Fibroblast of skin of abdomen (primary cell): ENCODE measurements around the gene CLIC5.
A peak's percentile ranks its signal among the peaks of the same experiment; 100 is the strongest.

Experiments used
- DNase-seq: peaks from one replicate; pipeline ENCODE4 v3.0.0-alpha.2; 2013

Gene CLIC5

GRCh38 chr6:45892196-45892595 lies 123.5 kb downstream of the CLIC5 start:
- DNase-seq: no peak

GRCh38 chr6:45886776-45887175 lies 128.9 kb downstream of the CLIC5 start:
- DNase-seq: no peak

- DNase-seq: no peak
Observed at GRCh38 chr6:45884336-45884735, 131.3 kb downstream of the CLIC5 start.

DNA sequence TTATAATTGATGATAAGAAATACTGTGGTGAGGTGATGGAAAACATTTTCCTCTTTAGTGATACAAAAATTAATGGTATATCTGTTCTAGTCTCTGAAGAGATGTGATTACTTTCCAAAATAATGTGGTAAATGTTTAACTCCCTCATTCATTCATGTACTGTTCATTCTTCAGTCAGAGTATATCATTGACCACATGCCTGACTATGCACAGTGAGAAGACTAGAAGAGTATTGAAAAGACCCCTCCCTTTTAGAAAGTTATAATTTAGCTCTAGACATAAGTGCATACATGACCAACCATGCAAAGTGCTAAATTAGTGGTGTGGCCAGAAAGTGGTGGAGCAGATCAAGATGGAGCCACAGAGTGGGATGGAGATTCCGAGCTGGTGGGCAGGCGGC lies 133.0 kb downstream of the CLIC5 start:
- no peak for DNase-seq

- DNase-seq: no peak
Observed at GRCh38 chr6:45881705-45882467, 133.8 kb downstream of the CLIC5 start.

DNA sequence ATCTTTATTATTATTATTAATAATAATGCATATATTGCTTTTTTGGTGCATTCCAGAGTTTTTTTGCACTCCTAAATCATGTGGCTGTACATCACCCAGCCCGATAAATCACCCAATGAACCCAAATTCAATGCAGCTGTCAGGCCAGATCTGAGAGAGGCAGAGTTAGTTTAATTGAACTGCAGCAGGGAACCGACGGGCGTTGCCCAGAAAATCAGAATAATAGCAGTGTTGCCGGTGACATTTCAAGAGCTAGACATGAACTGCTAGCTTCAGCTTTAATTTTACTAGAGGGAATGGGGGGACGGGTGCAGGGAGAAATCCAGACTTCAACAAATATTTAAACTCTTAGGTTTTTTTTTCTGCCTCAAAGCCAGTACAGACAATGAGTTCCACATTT lies 135.0 kb downstream of the CLIC5 start:
- no peak for DNase-seq

- DNase-seq: peak; percentile 51
Observed at GRCh38 chr6:45880159-45880558, 135.5 kb downstream of the CLIC5 start.

DNA sequence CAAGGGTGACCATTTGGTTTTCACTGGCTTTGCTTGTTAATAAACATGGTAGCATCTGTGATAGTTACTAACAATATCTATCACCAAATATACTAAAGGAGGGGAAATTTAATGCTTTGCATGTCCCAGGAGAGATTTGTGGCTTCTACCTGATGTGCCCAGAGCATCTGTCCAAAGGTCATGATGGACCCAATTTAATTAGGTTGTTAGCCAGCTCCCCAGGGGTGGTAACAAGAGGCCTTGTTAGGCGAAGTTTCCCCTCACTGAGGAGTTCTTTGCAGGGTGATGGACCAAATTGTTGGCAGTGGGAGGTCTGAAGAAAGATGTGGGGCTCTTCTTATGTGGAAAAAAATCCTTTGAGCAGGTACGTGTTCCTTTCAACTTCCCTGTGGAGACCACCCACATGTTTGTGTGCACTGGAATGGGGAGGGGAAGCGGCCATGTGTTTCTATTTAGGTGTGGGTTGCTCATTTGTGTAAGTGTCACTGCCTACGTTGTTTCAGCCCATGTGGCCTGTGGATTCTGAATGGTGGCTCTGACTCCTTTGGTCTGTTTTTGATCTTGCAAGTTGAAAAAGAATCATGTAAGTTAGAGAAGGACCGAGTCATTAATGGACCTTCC lies 137.6 kb downstream of the CLIC5 start:
- DNase-seq: no peak

DNA sequence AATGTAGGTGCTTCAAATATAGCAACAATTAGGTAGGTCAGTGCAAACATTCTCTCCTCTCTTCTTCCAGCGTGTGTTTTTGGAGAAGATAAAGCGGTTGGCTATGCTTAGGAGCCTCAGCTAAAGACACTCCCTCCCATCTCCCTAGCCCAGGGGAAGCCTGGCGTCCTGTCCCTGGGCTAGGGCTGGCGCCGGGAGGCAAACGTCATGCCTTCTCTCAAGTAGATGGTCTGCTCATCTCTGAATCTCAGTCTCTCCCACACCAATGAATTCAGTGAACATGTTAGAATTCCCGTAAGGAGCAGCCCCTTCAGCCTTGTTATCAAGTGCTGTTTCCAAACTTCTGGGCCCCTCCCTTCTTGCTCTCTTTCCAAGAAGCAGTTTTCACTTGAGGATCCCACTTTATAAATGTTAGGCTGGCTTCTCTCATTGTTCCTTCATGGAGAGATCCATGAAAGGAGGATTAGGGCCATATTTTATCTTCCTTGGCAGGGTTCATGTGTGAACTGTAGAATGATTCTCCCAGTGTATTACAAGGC lies 142.8 kb downstream of the CLIC5 start:
- DNase-seq: no peak

DNA sequence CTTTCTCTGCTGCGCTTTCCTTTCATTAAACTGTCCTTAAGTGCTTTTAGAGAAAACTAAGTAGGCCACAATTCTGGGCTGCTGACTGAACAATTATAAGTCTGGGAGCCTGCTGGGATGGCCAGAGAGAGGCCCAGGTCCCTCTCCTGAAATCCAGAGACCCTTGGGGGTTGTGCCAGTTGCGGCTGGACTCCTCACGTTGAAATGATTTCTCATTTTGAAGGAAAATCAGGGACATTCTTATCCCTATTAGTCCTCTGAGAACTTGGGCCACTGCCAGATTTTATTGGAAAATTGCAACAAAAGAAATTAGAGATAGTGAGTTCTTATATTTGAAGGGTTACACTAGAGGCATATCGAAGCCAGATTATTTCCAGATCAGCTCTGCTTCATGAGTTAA lies 145.1 kb downstream of the CLIC5 start:
- DNase-seq: peak; percentile 24

DNA sequence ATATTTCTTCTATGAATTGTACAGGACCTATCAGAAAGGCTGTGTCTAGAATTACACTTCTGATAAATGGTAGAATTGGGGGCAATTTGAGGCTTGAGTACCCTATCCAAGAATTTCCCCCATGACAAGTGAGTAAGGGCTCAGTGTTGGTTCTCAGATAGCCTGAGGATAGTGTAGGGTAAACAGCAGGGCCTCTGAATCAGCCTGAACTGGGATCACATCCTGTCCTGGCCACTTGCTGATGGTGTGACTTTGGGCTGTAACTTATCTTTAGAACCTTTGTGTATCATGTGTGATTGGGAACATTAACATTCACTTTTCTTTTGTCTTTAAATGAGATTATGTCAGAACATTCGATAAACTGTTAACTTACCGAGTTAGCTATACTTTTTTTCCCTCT lies 151.0 kb downstream of the CLIC5 start:
- no peak for DNase-seq

DNA sequence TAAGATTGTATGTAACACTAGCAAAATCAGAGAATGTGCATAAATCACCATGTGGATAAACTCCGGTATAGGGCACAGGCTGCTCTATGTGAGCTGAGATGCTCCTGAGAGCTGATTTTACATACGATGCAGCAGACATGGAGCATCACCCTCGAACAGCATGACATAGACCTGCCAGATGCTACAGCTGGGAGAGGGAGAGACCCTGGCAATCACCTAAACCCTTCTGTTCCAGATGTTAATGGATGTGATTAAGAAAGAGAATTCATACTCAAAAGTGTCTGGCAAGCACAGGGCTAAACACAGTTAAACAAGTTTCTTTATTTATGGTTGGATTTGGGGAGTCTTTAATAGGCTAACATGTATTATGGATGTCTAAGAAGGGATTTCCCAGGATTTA lies 157.0 kb downstream of the CLIC5 start:
- no peak for DNase-seq

- DNase-seq: no peak
Observed at GRCh38 chr6:45857827-45858226, 157.8 kb downstream of the CLIC5 start.

GRCh38 chr6:45855642-45856394 lies 159.8 kb downstream of the CLIC5 start:
- no peak for DNase-seq

DNA sequence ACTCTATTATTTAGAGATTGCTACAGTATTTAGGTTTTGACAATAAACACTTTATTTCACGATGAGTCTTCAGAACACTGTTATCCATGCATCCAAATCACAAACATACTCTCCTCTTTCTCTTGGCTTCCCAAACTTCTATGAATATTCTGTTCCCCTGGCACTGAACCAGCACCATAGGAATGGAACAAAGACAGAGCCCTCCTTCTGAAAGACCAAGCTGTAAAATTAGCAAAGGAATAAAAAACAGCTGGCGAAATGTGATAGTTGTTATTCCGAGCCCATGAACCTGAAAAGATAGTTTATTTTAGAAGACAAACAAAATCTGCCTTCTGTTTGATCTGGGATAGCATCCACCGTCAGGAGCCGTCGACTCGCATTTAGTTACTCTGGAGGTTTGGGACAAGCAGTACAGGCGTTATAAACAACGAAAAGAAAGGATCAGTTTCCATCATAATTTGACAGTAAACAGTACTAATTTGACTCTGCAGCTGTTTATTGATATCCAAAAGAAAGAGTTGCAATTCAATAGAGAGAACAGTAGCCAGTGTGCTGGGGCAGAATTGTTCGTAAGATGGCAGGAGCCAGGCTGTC lies 161.4 kb downstream of the CLIC5 start:
- no peak for DNase-seq

DNA sequence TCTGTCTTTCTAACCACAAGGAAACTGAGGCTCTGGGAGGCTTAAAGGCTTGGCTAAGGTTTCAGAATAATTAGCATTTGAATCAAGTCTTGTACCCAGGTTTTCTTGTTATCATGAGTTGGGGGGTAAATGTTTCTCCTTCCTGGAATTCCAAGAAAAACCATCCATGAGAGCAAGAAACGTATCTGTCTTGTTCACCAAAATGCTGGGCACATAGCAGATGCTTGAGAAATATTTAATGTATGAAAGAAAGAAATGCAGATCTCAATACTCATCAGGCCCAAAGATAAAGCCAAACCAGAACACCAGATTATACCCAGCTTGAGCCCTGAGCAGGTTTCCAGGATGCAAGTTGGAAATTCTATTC lies 164.6 kb downstream of the CLIC5 start:
- DNase-seq: no peak

DNA sequence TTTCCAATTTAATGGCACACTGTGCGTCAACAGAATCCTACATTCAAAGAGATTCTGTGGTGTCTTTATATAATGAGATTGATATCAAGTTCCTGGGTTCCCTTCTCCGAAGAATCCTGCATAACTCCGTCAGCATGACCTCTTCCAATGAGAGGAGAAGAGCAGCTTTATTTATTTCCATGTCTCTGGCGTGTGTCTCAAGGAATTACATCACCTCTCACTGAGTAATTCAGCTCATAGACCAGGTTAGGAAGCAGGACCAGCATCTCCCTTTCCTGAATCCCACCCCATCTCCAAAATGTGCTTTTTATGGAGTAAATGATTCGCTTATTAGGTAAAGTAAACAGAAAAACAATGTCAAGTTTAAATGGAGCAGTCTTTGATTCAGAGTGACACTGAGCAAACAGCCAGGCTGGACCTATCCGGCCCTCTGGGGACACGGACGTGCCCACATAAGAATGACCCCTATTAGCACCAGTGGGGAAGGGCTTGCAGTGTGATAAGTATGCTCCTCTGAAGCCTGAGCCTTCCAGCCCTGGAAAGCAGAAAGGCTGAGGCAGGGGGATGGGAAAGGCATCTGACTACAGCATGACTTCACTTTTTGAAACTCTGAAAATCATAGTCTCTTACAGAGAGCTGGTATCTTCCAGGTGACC lies 165.2 kb downstream of the CLIC5 start:
- peak; percentile 39 for DNase-seq

DNA sequence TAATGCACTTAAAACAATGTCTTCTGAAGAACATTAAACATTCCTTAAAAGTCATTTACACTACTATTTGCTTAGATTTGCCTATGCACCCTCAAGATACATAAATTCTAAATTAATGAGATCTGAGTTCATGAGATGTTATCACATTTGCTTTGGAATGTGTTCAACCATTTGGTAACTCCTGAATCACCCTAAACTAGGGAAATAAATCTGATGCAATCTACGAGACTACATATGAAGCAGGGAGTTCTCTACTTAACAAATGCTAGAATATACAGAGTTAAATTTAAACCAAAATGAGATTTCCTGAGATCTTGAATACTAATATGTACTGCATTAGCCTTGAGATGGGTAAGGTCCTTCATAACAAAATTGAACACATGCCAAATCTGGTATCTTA lies 170.1 kb downstream of the CLIC5 start:
- peak; percentile 84 for DNase-seq

- no peak for DNase-seq
Observed at GRCh38 chr6:45844986-45845385, 170.7 kb downstream of the CLIC5 start.

DNA sequence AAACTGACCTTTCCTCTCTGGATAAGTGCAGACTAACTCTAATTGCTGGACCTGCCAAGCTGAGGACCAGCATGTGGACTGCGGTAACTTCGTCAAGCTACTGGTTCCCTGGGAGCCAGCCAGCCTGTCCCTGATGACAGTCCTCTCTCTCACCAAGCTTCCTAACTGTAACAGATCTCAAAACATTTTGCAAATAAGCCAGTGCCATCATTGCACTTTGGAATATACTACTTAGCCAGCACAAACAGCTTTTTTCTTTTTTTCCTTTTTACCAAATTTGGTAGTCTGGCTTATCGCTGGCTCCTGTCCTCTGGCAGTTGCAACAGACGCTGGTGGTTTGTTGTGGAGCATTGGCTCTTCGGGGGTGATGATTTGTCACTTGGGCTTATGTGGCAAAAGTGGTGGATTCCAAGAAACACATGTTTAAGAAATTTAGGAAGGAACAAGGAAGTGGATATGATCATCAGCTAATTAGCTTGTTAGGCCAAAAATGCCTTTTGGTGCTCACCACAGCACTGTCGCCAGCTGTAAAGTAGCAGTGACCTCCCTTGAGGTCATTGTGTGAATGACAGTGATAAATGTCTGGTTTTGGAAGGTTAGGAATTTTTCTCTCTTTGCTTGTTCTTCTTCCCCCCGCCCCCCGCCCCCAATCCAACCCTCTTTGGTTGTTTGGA lies 171.7 kb downstream of the CLIC5 start:
- peak; percentile 85 for DNase-seq

GRCh38 chr6:45841062-45841461 lies 174.6 kb downstream of the CLIC5 start:
- DNase-seq: no peak

DNA sequence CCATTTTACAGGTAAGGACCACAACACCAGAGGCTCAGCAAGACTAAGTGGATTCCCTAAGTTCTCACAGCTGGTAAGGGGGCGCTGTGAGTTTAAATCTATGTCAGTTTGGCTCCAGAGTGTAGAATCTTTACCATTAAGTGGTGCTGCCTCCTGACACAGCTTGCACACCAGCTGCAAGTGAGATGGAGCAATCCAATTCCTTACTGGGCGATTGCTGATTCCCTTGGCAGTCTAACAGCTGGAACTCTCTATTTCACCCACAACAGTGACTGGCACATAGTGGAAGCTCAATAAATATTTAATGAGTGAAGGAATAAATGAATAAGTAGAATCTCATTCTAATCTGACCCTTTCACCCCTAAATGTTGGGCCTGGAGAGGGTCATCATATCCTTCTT lies 176.7 kb downstream of the CLIC5 start:
- DNase-seq: no peak
